ENCODE measurements around the gene TUBGCP3.
"Not testable (repeated sequence)": the region's sequence is repeated elsewhere in the genome, so short reads cannot be mapped to it uniquely, and the experiment has no call there.

The TUBGCP3 gene

GRCh38 chr13:112486386-112487126 lies 101.4 kb downstream of the TUBGCP3 start:
- Histone ChIP-seq H3K4me3 (ENCODE audit: insufficient read depth, low read depth, low read length, poor library complexity, severe bottlenecking) (no peak overlapping the region), H3K36me3 (ENCODE audit: control insufficient read depth, insufficient read depth, low read length) (peaks cover 7% of the 10 kb centered on the region), H3K27ac (ENCODE audit: insufficient read depth, low read length, poor library complexity, severe bottlenecking) (no peak overlapping the region), H3K27me3 (replicated peaks; ENCODE audit: control insufficient read depth, insufficient read depth, low read length, poor library complexity, severe bottlenecking) (no peaks in the 10 kb centered on the region), H3K9me3 (ENCODE audit: control insufficient read depth, low read length) (no peaks in the 10 kb centered on the region), H3K4me1 (ENCODE audit: control insufficient read depth, insufficient read depth, low read length, poor library complexity, severe bottlenecking) (no peaks in the 10 kb centered on the region)
- DNase-seq, result no peak

DNA sequence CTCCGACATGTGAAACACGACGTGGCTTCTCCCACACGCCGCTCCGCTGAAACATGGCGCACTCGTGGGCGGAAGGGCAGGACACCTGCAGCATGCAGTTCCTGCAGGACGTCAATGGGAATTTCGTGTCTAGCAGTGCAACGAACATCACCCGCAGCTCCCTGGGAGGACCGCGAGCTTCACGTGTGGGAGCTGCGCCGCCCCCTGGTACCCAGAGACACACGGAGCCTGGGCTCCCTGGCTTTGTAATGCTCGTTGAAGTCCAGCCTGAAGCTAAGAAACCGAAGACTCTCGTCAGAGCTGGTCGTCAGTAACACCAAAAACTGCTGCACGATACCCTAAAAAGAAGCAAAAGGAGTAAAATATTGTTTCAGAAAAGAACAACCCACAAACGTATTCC lies 102.1 kb downstream of the TUBGCP3 start:
- not testable (repeated sequence) for H3K4me3 ChIP-seq (ENCODE audit: insufficient read depth, low read depth, low read length, poor library complexity, severe bottlenecking); DNase-seq; H3K27me3 ChIP-seq (replicated peaks; ENCODE audit: control insufficient read depth, insufficient read depth, low read length, poor library complexity, severe bottlenecking); H3K4me1 ChIP-seq (ENCODE audit: control insufficient read depth, insufficient read depth, low read length, poor library complexity, severe bottlenecking); H3K36me3 ChIP-seq (ENCODE audit: control insufficient read depth, insufficient read depth, low read length); H3K27ac ChIP-seq (ENCODE audit: insufficient read depth, low read length, poor library complexity, severe bottlenecking); H3K9me3 ChIP-seq (ENCODE audit: control insufficient read depth, low read length)

GRCh38 chr13:112483299-112483698 lies 104.7 kb downstream of the TUBGCP3 start:
- Histone ChIP-seq H3K27me3 (replicated peaks; ENCODE audit: control insufficient read depth, insufficient read depth, low read length, poor library complexity, severe bottlenecking) (no peaks in the 10 kb centered on the region), H3K27ac (ENCODE audit: insufficient read depth, low read length, poor library complexity, severe bottlenecking) (no peak overlapping the region), H3K4me1 (ENCODE audit: control insufficient read depth, insufficient read depth, low read length, poor library complexity, severe bottlenecking) (no peaks in the 10 kb centered on the region), H3K9me3 (ENCODE audit: control insufficient read depth, low read length) (no peaks in the 10 kb centered on the region), H3K4me3 (ENCODE audit: insufficient read depth, low read depth, low read length, poor library complexity, severe bottlenecking) (no peak overlapping the region), H3K36me3 (ENCODE audit: control insufficient read depth, insufficient read depth, low read length) (peaks cover 7% of the 10 kb centered on the region)
- DNase-seq, result no peak

- Histone ChIP-seq H3K4me1 (ENCODE audit: control insufficient read depth, insufficient read depth, low read length, poor library complexity, severe bottlenecking) (no peaks in the 10 kb centered on the region), H3K9me3 (ENCODE audit: control insufficient read depth, low read length) (no peaks in the 10 kb centered on the region), H3K4me3 (ENCODE audit: insufficient read depth, low read depth, low read length, poor library complexity, severe bottlenecking) (no peak overlapping the region), H3K36me3 (ENCODE audit: control insufficient read depth, insufficient read depth, low read length) (peaks cover 5% of the 10 kb centered on the region), H3K27ac (ENCODE audit: insufficient read depth, low read length, poor library complexity, severe bottlenecking) (no peak overlapping the region), H3K27me3 (replicated peaks; ENCODE audit: control insufficient read depth, insufficient read depth, low read length, poor library complexity, severe bottlenecking) (no peaks in the 10 kb centered on the region)
- DNase-seq, result no peak
These were observed 106.5 kb downstream of the TUBGCP3 start for GRCh38 chr13:112481458-112481857.

DNA sequence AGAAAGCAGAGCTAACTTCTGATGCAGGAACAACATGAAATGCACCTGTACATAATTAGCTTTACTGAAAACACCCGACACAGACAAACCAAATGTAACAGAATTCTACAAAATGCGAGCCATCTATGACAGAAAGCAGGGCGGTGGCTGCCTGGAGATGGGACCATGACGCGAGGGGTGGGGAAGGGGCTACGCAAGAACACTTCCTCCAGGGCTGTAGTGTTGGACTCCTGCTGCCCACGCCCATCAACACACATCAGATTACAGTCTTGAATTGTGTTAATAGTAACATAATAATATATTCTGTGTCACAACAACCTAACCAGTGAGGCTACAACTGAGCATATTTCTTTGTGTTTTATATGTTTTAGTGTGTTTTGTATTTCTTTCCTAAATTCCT lies 108.6 kb downstream of the TUBGCP3 start:
- no peaks in the 10 kb centered on the region for H3K4me1 ChIP-seq (ENCODE audit: control insufficient read depth, insufficient read depth, low read length, poor library complexity, severe bottlenecking)
- no peaks in the 10 kb centered on the region for H3K27me3 ChIP-seq (replicated peaks; ENCODE audit: control insufficient read depth, insufficient read depth, low read length, poor library complexity, severe bottlenecking)
- no peaks in the 10 kb centered on the region for H3K36me3 ChIP-seq (ENCODE audit: control insufficient read depth, insufficient read depth, low read length)
- no peak for DNase-seq
- no peak overlapping the region for H3K4me3 ChIP-seq (ENCODE audit: insufficient read depth, low read depth, low read length, poor library complexity, severe bottlenecking)
- H3K9me3 ChIP-seq (ENCODE audit: control insufficient read depth, low read length), result no peaks in the 10 kb centered on the region
- H3K27ac ChIP-seq (ENCODE audit: insufficient read depth, low read length, poor library complexity, severe bottlenecking), result no peak overlapping the region

DNA sequence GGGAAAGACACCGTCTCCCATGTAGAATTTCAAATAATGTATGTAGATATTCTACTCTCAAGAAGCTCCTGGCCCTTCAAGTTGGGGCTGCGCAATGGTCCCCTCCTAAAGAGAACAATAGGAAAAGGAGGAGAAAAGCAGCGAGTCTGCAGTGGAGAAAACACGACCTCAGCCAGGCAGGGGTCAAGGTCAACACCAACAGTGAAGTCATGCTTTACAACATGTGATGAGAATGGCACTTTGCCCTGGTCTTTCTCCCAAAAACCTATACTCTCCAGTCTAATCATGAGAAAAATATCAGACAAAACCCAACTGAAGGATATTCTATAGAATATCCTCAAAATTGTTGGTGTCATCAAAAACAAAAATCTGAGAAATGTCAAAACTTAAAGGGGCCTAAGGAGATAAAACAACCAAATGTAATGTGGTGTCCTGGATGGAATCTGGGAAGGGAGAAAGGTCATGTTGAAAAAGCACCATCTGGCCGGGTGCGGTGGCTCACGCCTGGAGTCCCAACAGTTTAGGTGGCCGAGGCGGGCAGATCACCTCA lies 110.8 kb downstream of the TUBGCP3 start:
- Histone ChIP-seq H3K27me3 (replicated peaks; ENCODE audit: control insufficient read depth, insufficient read depth, low read length, poor library complexity, severe bottlenecking) (no peaks in the 10 kb centered on the region), H3K36me3 (ENCODE audit: control insufficient read depth, insufficient read depth, low read length) (no peaks in the 10 kb centered on the region), H3K27ac (ENCODE audit: insufficient read depth, low read length, poor library complexity, severe bottlenecking) (no peak overlapping the region), H3K9me3 (ENCODE audit: control insufficient read depth, low read length) (no peaks in the 10 kb centered on the region), H3K4me3 (ENCODE audit: insufficient read depth, low read depth, low read length, poor library complexity, severe bottlenecking) (no peak overlapping the region), H3K4me1 (ENCODE audit: control insufficient read depth, insufficient read depth, low read length, poor library complexity, severe bottlenecking) (no peaks in the 10 kb centered on the region)
- DNase-seq, result no peak

- Histone ChIP-seq H3K4me3 (ENCODE audit: insufficient read depth, low read depth, low read length, poor library complexity, severe bottlenecking) (no peak overlapping the region), H3K9me3 (ENCODE audit: control insufficient read depth, low read length) (no peaks in the 10 kb centered on the region), H3K4me1 (ENCODE audit: control insufficient read depth, insufficient read depth, low read length, poor library complexity, severe bottlenecking) (no peaks in the 10 kb centered on the region), H3K27ac (ENCODE audit: insufficient read depth, low read length, poor library complexity, severe bottlenecking) (no peak overlapping the region), H3K36me3 (ENCODE audit: control insufficient read depth, insufficient read depth, low read length) (no peaks in the 10 kb centered on the region), H3K27me3 (replicated peaks; ENCODE audit: control insufficient read depth, insufficient read depth, low read length, poor library complexity, severe bottlenecking) (no peaks in the 10 kb centered on the region)
- no peak for DNase-seq
These were observed 112.1 kb downstream of the TUBGCP3 start for GRCh38 chr13:112475889-112476288.

GRCh38 chr13:112474869-112475268 lies 113.1 kb downstream of the TUBGCP3 start:
- DNase-seq, result no peak
- Histone ChIP-seq H3K4me1 (ENCODE audit: control insufficient read depth, insufficient read depth, low read length, poor library complexity, severe bottlenecking) (no peaks in the 10 kb centered on the region), H3K36me3 (ENCODE audit: control insufficient read depth, insufficient read depth, low read length) (no peaks in the 10 kb centered on the region), H3K27me3 (replicated peaks; ENCODE audit: control insufficient read depth, insufficient read depth, low read length, poor library complexity, severe bottlenecking) (no peaks in the 10 kb centered on the region), H3K4me3 (ENCODE audit: insufficient read depth, low read depth, low read length, poor library complexity, severe bottlenecking) (no peak overlapping the region), H3K9me3 (ENCODE audit: control insufficient read depth, low read length) (no peaks in the 10 kb centered on the region), H3K27ac (ENCODE audit: insufficient read depth, low read length, poor library complexity, severe bottlenecking) (no peak overlapping the region)

DNA sequence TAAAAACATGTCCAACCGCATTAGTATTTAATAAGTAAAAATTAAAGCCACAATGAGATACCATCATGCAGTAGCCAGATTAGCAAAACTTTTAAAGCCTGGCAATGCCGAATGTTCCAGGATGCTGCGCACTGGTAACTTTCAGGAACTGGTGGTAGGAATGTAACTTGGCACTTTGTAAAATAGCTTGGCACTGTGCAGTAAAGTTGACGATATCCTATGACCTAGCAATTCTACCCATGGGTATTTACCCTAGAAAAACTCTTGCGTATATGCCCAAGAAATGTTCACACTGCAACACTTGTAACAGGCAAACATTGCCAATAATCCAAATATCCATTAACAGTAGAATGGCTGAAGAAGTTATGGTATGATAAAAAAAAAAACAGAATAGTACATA lies 114.1 kb downstream of the TUBGCP3 start:
- no peaks in the 10 kb centered on the region for H3K9me3 ChIP-seq (ENCODE audit: control insufficient read depth, low read length)
- H3K4me3 ChIP-seq (ENCODE audit: insufficient read depth, low read depth, low read length, poor library complexity, severe bottlenecking), result no peak overlapping the region
- no peaks in the 10 kb centered on the region for H3K27me3 ChIP-seq (replicated peaks; ENCODE audit: control insufficient read depth, insufficient read depth, low read length, poor library complexity, severe bottlenecking)
- DNase-seq, result no peak
- H3K27ac ChIP-seq (ENCODE audit: insufficient read depth, low read length, poor library complexity, severe bottlenecking), result no peak overlapping the region
- H3K4me1 ChIP-seq (ENCODE audit: control insufficient read depth, insufficient read depth, low read length, poor library complexity, severe bottlenecking), result no peaks in the 10 kb centered on the region
- H3K36me3 ChIP-seq (ENCODE audit: control insufficient read depth, insufficient read depth, low read length), result no peaks in the 10 kb centered on the region

DNA sequence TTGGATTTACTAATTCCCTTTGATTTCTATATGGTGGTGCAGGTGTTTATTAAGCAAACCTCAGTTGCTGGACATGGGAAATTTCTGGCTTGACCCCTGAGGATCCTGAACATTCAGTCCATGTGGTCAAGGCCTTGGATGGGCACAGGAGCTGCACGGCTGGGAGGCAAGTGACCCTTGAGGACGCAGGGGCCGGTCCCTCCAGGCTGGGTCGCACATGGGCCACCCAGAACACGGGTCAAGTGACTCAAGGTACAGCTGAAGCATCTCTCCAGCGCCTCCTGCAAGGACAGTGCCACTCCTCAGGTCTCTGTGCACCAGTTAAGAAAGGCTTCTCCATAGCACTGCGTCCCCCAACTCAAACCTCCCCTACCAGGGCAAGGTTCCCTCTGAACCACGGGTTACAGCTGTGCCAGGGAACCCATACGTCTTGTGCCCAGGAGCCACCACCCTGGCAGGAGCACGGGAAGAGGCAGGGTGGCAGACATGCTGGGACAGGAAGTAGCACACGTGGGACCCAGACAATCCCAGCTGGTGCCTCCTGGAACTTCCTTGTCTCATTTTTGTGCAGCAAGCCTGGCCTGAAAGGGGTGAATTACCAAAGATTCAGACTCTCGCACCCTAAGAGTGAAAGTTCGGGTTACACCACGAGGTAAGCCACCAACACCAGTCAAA lies 118.7 kb downstream of the TUBGCP3 start:
- no peaks in the 10 kb centered on the region for H3K9me3 ChIP-seq (ENCODE audit: control insufficient read depth, low read length)
- no peak overlapping the region for H3K4me3 ChIP-seq (ENCODE audit: insufficient read depth, low read depth, low read length, poor library complexity, severe bottlenecking)
- H3K27ac ChIP-seq (ENCODE audit: insufficient read depth, low read length, poor library complexity, severe bottlenecking), result no peak overlapping the region
- H3K27me3 ChIP-seq (replicated peaks; ENCODE audit: control insufficient read depth, insufficient read depth, low read length, poor library complexity, severe bottlenecking), result no peaks in the 10 kb centered on the region
- H3K4me1 ChIP-seq (ENCODE audit: control insufficient read depth, insufficient read depth, low read length, poor library complexity, severe bottlenecking), result no peaks in the 10 kb centered on the region
- no peaks in the 10 kb centered on the region for H3K36me3 ChIP-seq (ENCODE audit: control insufficient read depth, insufficient read depth, low read length)
- no peak for DNase-seq
